Osteoblast (primary cell): ENCODE data around the gene RNF125. TPM values are rescaled to one million over a fixed set of nuclear protein-coding genes. Genes with fewer than 3 reads are reported as not detected.

ENCODE experiments used
- DNase-seq: peaks from one replicate; pipeline ENCODE4 v3.0.0; 2011; ENCODE audit warnings: low spot score, mixed read lengths; ENCODE audit not compliant: insufficient read length; ENCODE audit errors: missing footprints
- H2AFZ ChIP-seq: 2 replicates; pipeline ENCODE4 v1.6.0; 2011; ENCODE audit warnings: mild to moderate bottlenecking, low read length
- H3K27ac ChIP-seq: 2 replicates; pipeline ENCODE4 v1.5.1; 2011; ENCODE audit warnings: mild to moderate bottlenecking, low read depth, low read length, moderate library complexity
- H3K27me3 ChIP-seq: 2 replicates; pipeline ENCODE4 v1.6.0; 2012; ENCODE audit warnings: mild to moderate bottlenecking, control low read depth, inconsistent platforms, low read length, moderate library complexity; ENCODE audit not compliant: insufficient read depth
- H3K36me3 ChIP-seq: 2 replicates; pipeline ENCODE4 v1.5.1; 2011; ENCODE audit warnings: mild to moderate bottlenecking, low read length, control low read depth, moderate library complexity; ENCODE audit not compliant: insufficient read depth
- H3K4me1 ChIP-seq: 2 replicates; pipeline ENCODE4 v1.5.1; 2011; ENCODE audit warnings: mild to moderate bottlenecking, low read length, control low read depth, moderate library complexity; ENCODE audit not compliant: insufficient read depth
- H3K4me2 ChIP-seq: 2 replicates; pipeline ENCODE4 v1.6.0; 2011; ENCODE audit warnings: mild to moderate bottlenecking, low read length; ENCODE audit not compliant: insufficient read depth
- H3K4me3 ChIP-seq: fragments of 200-600 bp; sonication (generic); 3 replicates; pipeline ENCODE4 v1.5.1; 2012; ENCODE audit warnings: mild to moderate bottlenecking, low read length, inconsistent platforms; ENCODE audit not compliant: insufficient read depth
- H3K79me2 ChIP-seq: 2 replicates; pipeline ENCODE4 v1.6.0; 2012; ENCODE audit warnings: mild to moderate bottlenecking, low read length, control low read depth, inconsistent platforms; ENCODE audit not compliant: insufficient read depth
- H3K9me3 ChIP-seq: 2 replicates; pipeline ENCODE4 v1.5.1; 2011; ENCODE audit warnings: low read depth, low read length, control low read depth
- H4K20me1 ChIP-seq: 2 replicates; pipeline ENCODE4 v1.6.0; 2012; ENCODE audit warnings: mild to moderate bottlenecking, low read length, control low read depth; ENCODE audit not compliant: insufficient read depth
- CTCF ChIP-seq: IDR thresholded peaks from 2 replicates; pipeline ENCODE4 v1.5.1; 2011; ENCODE audit warnings: mild to moderate bottlenecking, low read depth, low read length, moderate library complexity; ENCODE audit errors: extremely low read depth
- total RNA-seq: library from RNA; depleted of rRNA; stranded (reverse); fragments of >200 nt; gene quantifications from 2 replicates; pipeline ENCODE4 v1.2.3, GENCODE V29; 2012

RNF125 gene
- total RNA-seq, 1 donor: under 0.01 TPM

- Histone ChIP-seq H3K4me1 (no peaks in the 10 kb centered on the region), H3K4me2 (no peak overlapping the region), H3K79me2 (no peaks in the 10 kb centered on the region), H2AFZ (no peak overlapping the region), H3K9me3 (no peaks in the 10 kb centered on the region), H3K4me3 (no peak overlapping the region), H3K36me3 (no peaks in the 10 kb centered on the region), H3K27me3 (peaks cover 3% of the 10 kb centered on the region), H3K27ac (no peak overlapping the region), H4K20me1 (no peaks in the 10 kb centered on the region)
- TF ChIP-seq CTCF: no peak
- DNase-seq: no peak
Measured at GRCh38 chr18:32026491-32027086, 8.0 kb downstream of the RNF125 start.

- Histone ChIP-seq H3K9me3 (no peaks in the 10 kb centered on the region), H3K4me2 (no peak overlapping the region), H3K36me3 (no peaks in the 10 kb centered on the region), H3K79me2 (no peaks in the 10 kb centered on the region), H3K27ac (no peak overlapping the region), H2AFZ (no peak overlapping the region), H3K4me1 (no peaks in the 10 kb centered on the region), H3K27me3 (peaks cover 3% of the 10 kb centered on the region), H3K4me3 (no peak overlapping the region), H4K20me1 (no peaks in the 10 kb centered on the region)
- no peak for DNase-seq
- TF ChIP-seq CTCF: no peak
Measured at GRCh38 chr18:32029558-32029957, 10.9 kb downstream of the RNF125 start.

GRCh38 chr18:32032609-32033008 is 14.0 kb downstream of the RNF125 start:
- no peak for DNase-seq
- Histone ChIP-seq H4K20me1 (no peaks in the 10 kb centered on the region), H2AFZ (no peak overlapping the region), H3K9me3 (no peaks in the 10 kb centered on the region), H3K36me3 (no peaks in the 10 kb centered on the region), H3K27me3 (peaks cover 3% of the 10 kb centered on the region), H3K4me1 (no peaks in the 10 kb centered on the region), H3K4me3 (no peak overlapping the region), H3K27ac (no peak overlapping the region), H3K79me2 (no peaks in the 10 kb centered on the region), H3K4me2 (no peak overlapping the region)
- no peak for TF ChIP-seq CTCF

- Histone ChIP-seq H3K79me2 (no peaks in the 10 kb centered on the region), H3K9me3 (no peaks in the 10 kb centered on the region), H3K4me1 (no peaks in the 10 kb centered on the region), H3K36me3 (no peaks in the 10 kb centered on the region), H3K4me2 (no peak overlapping the region), H4K20me1 (no peaks in the 10 kb centered on the region), H3K4me3 (no peak overlapping the region), H2AFZ (no peak overlapping the region), H3K27ac (no peak overlapping the region), H3K27me3 (no peaks in the 10 kb centered on the region)
- DNase-seq: no peak
- TF ChIP-seq CTCF: no peak
Measured at GRCh38 chr18:32036506-32037180, 18.0 kb downstream of the RNF125 start.
